NCI-H146 (cell line): Measurements from ENCODE around the gene NCAPD3.

Source experiments
- DNase-seq: peaks from one replicate; lab custom pipeline; 2025; lab: John Stamatoyannopoulos, UW

Gene NCAPD3

GRCh38 chr11:134252346-134253187 lies 28.8 kb upstream of the NCAPD3 start:
- DNase-seq = peak; percentile 70

DNA sequence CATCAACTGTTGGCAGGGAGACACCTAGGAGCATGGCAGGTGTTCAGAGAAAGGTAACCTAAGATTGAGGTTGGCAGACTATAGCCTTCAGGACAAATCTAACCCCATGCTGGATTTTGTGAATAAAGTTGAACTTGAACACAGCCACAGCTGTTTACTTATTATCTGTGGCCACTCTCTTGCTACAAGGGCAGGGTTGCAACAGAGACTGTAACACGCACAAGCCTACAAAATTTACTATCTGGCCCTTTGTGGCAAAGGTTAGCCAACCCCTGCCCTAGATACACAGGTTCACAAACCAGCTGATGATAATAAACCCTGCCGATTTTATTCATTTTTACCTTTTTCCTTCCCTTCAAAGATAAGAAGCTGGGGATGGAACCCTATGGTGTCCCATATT lies 26.9 kb upstream of the NCAPD3 start:
- no peak for DNase-seq

DNA sequence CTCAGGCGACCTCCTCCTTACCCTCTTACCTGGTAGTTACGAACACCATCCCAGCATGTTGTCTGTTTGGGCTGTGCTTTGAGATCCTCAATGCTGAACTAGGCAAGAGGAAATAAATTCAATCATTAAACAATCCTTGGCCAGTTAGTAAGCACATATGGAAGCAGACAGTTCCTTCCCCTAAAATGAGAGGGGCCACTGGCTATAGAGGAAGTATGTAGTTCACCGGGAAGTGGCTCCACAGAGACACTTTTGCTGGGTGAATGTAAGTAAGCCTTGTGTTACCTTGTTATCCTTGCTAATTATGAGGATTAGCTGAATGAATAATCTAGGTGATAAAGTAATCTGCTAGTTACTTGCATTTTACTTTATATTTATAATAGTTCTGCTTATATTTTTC lies 26.5 kb upstream of the NCAPD3 start:
- no peak for DNase-seq

GRCh38 chr11:134248910-134249480 lies 25.2 kb upstream of the NCAPD3 start:
- no peak for DNase-seq

GRCh38 chr11:134246678-134247077 lies 22.9 kb upstream of the NCAPD3 start:
- DNase-seq = no peak

DNA sequence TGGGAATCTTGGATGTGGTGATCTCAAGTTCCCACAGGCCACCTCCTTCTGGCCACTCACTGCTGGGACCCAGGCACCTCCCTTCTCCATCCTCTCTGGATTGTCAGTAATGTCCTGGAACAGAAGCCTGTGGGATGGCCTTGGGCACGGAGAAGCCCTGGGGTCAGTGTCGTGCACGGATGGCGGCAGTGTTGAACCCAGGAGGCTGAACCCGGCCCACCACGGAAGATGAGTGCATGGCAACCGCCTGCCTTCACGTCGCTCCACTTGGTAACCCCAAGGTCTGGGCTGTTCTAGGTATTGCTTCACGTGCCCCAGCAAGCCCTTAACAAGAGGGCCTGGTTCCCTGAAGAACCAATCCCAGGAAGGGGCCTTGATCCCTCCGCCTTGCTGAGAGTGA lies 22.3 kb upstream of the NCAPD3 start:
- DNase-seq = no peak

GRCh38 chr11:134245434-134245833 lies 21.7 kb upstream of the NCAPD3 start:
- no peak for DNase-seq

DNA sequence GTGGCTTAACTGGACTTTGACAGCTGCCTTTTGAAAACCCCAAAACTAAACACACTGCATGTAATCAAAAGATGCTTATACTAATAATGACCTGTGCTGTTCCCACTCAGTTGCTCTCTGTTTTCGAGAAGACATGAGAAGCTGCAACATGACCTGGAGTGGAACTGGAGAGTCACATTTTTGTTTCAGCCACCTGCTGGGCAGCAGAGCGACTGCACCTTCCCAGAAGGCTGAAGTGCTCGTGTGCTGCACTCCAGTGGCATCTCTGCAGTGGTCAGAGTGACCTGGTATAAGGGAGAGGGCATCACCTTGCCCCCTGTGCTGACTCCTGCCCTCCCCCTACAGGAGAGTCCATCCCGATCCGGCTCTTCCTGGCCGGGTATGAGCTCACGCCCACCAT lies 20.8 kb upstream of the NCAPD3 start:
- DNase-seq = peak; percentile 24

- DNase-seq = no peak
These were observed 20.1 kb upstream of the NCAPD3 start for GRCh38 chr11:134243913-134244312.

DNA sequence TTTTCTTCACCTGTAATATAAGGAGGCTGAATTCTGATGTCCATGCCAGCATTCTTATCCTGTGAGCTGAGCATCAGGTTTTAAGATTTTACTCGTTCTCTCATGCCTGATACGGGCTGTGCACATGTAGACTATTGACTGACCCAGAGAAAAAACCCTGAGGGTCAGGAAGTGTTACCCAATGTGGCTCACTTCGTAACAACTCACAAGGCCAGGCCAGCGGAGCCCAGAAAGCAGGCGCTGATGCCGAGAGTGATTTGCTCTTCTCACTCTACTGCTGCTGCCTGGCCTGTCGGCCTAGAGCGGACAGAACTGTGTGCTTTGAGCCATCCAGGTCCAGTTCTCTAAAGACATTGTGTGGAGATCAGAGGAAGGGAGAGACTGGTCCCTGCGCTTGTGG lies 18.6 kb upstream of the NCAPD3 start:
- peak; percentile 73 for DNase-seq

GRCh38 chr11:134240592-134240991 lies 16.8 kb upstream of the NCAPD3 start:
- DNase-seq = no peak

DNA sequence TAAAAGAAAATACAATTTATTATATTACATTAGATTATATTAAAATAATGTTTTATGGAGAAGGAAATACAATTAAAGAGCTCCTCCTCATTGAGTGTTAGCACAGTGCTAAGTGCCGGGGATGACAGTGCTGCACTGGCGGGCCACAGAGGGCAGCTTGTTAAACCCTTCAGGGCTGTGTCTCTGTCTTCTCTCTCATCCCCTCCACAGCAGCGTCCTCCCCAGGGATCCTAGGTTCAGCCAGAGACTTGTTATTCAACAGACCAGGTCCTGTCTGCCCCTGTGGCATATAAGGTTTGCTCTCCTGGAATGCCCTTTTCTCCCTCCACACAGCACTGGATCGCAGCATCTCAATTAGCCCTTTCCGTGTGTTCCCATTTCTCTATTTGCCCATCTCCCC lies 15.2 kb upstream of the NCAPD3 start:
- DNase-seq = no peak

DNA sequence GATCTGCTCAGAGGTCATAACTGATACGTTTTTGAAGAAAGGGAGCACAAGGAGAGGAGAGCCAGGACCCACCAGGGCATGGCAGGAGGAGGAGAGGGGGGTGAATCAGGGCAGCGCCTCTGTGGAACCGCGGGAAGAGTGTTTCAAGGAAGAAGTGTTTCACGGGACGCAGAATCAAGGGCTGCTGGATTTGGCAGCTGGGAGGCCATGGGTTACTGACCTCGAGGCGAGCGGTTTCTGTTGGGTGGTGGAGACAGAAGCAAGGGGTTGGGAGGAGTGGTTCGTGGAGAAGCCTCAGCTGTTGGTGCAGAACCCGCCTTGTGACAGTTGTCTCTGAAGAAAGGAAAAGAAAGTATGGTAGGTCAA lies 13.8 kb upstream of the NCAPD3 start:
- no peak for DNase-seq

GRCh38 chr11:134236834-134237556 lies 13.2 kb upstream of the NCAPD3 start:
- DNase-seq = no peak

DNA sequence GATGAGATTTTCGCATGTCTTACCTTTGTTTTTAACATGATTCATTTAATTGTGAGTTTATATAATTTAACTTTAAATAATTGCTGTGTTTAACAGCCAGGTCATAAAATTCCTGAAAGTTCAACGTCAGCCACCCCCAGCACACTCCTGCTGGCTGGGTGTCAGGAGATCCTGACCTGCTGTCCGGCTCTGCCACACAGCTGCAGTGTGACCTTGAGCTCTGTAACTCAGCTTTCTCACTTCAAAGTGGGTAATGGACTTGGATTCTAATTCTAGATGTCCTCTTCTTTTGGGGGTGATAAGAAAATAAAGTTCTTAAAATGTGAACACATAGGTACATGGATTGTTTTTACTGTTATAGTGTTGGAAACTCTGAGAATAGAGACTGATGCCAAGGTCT lies 11.6 kb upstream of the NCAPD3 start:
- no peak for DNase-seq

- no peak for DNase-seq
These were observed 10.0 kb upstream of the NCAPD3 start for GRCh38 chr11:134233729-134234179.

- no peak for DNase-seq
These were observed 8.3 kb upstream of the NCAPD3 start for GRCh38 chr11:134231958-134232659.

DNA sequence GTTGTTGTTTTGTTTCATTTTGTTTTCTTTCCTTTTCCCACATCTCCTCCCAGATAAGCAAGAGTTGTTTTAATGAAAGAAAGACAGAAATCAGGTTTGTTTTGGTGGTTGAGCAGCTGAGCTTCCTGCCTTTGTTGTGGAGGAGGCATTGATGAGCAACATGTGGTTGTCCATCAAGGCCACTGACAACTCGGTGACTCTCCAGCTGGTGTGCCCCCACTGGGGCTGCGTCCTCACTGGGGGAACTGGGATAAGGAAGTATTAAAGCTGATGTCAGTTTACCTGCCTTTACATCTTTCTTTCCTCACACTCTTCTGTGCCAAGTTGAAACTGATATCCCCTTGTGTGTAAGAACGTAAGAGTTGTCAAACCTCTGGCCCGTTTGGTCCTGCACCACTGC lies 6.6 kb upstream of the NCAPD3 start:
- no peak for DNase-seq

DNA sequence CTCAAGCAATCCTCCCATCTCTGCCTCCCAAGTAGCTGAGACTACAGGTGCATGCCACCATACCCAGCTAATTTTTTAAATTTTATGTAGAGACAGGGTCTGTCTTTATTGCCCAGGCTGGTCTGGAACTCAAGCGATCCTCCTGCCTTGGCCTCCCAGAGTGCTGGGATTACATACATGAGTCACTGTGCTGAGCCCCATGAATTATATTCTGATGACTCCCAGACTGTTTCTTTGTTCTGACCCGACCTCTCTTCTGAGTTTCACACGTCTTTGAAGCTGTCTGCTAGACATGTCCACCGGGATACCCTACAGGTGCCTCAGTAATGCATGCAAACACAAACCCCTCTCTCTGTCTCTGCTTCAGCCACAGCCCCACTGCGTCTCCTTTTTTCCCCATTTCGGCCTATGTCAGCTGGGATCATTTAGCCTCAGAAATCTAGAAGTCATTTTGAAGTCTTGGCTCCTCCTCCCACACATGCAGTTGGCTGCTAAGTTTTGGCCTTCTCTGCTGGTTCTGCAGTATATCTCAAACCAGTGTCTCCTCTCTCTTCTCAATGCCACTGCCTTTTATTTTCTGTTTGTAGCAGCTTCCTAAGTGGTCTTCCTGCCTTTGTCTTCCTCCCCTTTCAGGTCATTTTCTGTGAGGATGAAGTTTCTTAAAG lies 5.5 kb upstream of the NCAPD3 start:
- no peak for DNase-seq

GRCh38 chr11:134228625-134229024 lies 4.9 kb upstream of the NCAPD3 start:
- no peak for DNase-seq

DNA sequence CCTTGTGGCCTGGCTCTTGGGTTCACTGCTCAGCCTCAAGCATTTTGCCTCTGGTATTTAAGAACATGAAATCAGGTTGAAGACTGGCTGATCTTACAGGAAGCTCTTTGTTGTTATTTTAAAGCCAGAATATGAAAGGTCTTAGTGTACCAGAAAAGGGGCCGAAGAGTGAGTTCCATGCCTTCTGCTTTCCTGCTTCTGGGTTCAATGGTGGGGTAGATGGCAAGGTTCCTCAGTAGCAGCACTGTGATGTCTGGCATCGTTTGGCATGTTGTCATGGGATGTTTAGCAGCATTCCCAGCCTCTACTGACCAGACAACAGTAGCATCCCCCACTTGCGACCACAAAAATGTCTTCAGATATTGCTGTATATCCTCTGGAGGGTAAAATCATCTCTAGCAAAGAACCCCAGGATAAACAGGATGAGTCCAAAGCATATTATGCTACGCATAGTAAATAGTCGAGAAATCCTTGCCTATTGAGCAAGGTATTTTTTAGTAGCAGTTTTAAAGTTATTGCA lies 3.1 kb upstream of the NCAPD3 start:
- no peak for DNase-seq
